Endothelial cell of umbilical vein (primary cell): ENCODE measurements around the gene TADA1. TPM values are rescaled to one million over a fixed set of nuclear protein-coding genes. Genes with fewer than 3 reads are reported as not detected.

Source experiments
- BruUV-seq: library from RNA; stranded (reverse); fragments of 400-500 nt; replicated peaks from 2 replicates; lab custom pipeline; 2021; lab: Mats Ljungman, UMichigan
- CTCF ChIA-PET: fragments of 300-600, 350-600 bp; sonication (Branson Sonifier 250); formaldehyde crosslinking; loops from one replicate; lab custom pipeline; 2021; ENCODE audit warnings: antibody characterized with exemption, inconsistent platforms; lab: Charles Lee
- POLR2A ChIA-PET: fragments of 300-600, 350-600 bp; sonication (Branson Sonifier 250); formaldehyde crosslinking; loops from one replicate; lab custom pipeline; 2021; ENCODE audit warnings: antibody characterized with exemption, inconsistent platforms; lab: Charles Lee
- DNase-seq: peaks from one replicate; pipeline ENCODE4 v3.0.0-alpha.2; 2011; ENCODE audit warnings: low read depth, low spot score
- FAIRE-seq: peaks from 2 replicates; lab custom pipeline; 2011; peaks lifted over from hg19 to GRCh38; lab: Jason Lieb, UNC
- H2AFZ ChIP-seq: 2 replicates; pipeline ENCODE4 v1.6.0; 2012; ENCODE audit warnings: low read depth, low read length, control low read depth, inconsistent platforms
- H3K27ac ChIP-seq: 2 replicates; pipeline ENCODE4 v1.5.1; 2011; ENCODE audit warnings: low read depth, mild to moderate bottlenecking, control low read depth, low read length, moderate library complexity; ENCODE audit not compliant: insufficient read depth
- H3K27me3 ChIP-seq, 2 experiments: 2 replicates each; pipeline versions ENCODE4 v1.6.0 to v1.6.1; 2011; ENCODE audit warnings: low read length in 2 of 2, mixed read lengths in 1 of 2; ENCODE audit not compliant: control insufficient read depth in 2 of 2, insufficient read depth in 2 of 2
- H3K36me3 ChIP-seq, 2 experiments: 2 replicates in 1 of 2; 3 replicates in 1 of 2; pipeline ENCODE4 v1.5.1; 2011; ENCODE audit warnings: low read length in 2 of 2, mild to moderate bottlenecking in 1 of 2, moderate library complexity in 1 of 2; ENCODE audit not compliant: control insufficient read depth in 2 of 2, insufficient read depth in 2 of 2; ENCODE audit errors: extremely low read depth in 1 of 2
- H3K4me1 ChIP-seq: 3 replicates; pipeline ENCODE4 v1.5.1; 2011; ENCODE audit warnings: mild to moderate bottlenecking, low read length; ENCODE audit not compliant: control insufficient read depth, insufficient read depth; ENCODE audit errors: extremely low read depth
- H3K4me2 ChIP-seq: 2 replicates; pipeline ENCODE4 v1.6.1; 2011; ENCODE audit warnings: low read length, control low read depth, mixed read lengths; ENCODE audit not compliant: insufficient read depth
- H3K4me3 ChIP-seq, 3 experiments: fragments of 200-600 bp in 1 of 3; sonication (generic), shearing (Covaris generic) in 1 of 3; replicated peaks in 1 of 3; 2 replicates each; pipeline ENCODE4 v1.5.1; 2011 to 2016; ENCODE audit warnings: control low read depth in 3 of 3, low read length in 3 of 3, mild to moderate bottlenecking in 2 of 3, inconsistent platforms in 1 of 3, low read depth in 1 of 3, moderate library complexity in 1 of 3; ENCODE audit not compliant: insufficient read depth in 1 of 3
- H3K79me2 ChIP-seq: 2 replicates; pipeline ENCODE4 v1.6.0; 2012; ENCODE audit warnings: low read length, inconsistent platforms; ENCODE audit not compliant: control insufficient read depth, insufficient read depth
- H3K9ac ChIP-seq: replicated peaks from 2 replicates; pipeline ENCODE3; 2011; ENCODE audit warnings: low read length, control low read depth; ENCODE audit not compliant: insufficient read depth; ENCODE audit errors: extremely low read depth
- H3K9me1 ChIP-seq: replicated peaks from 3 replicates; pipeline ENCODE4 v1.6.0; 2011; ENCODE audit warnings: mild to moderate bottlenecking, low read length; ENCODE audit not compliant: control insufficient read depth, insufficient read depth; ENCODE audit errors: extremely low read depth
- H3K9me3 ChIP-seq: replicated peaks from 2 replicates; pipeline ENCODE4 v1.5.1; 2012; ENCODE audit warnings: low read length, inconsistent platforms; ENCODE audit not compliant: control insufficient read depth, insufficient read depth
- H4K20me1 ChIP-seq: replicated peaks from 2 replicates; pipeline ENCODE3; 2011; ENCODE audit warnings: mild to moderate bottlenecking, low read length; ENCODE audit not compliant: control insufficient read depth, insufficient read depth; ENCODE audit errors: extremely low read depth
- CTCF ChIP-seq, 2 donors: IDR thresholded peaks; 1 replicate in 1 of 2; 2 replicates in 1 of 2; pipeline ENCODE4 v1.5.1; 2011; ENCODE audit warnings: low read length in 2 of 2, mild to moderate bottlenecking in 2 of 2, moderate library complexity in 2 of 2, control low read depth in 1 of 2, inconsistent platforms in 1 of 2, low read depth in 1 of 2; ENCODE audit not compliant: insufficient read depth in 1 of 2; ENCODE audit errors: extremely low read depth in 1 of 2
- EZH2 ChIP-seq: IDR thresholded peaks from 2 replicates; pipeline ENCODE4 v1.6.1; 2012; ENCODE audit warnings: borderline replicate concordance, low read depth, mild to moderate bottlenecking, moderate library complexity, low read length, inconsistent platforms; ENCODE audit not compliant: severe bottlenecking
- FOS ChIP-seq: IDR thresholded peaks from 2 replicates; pipeline ENCODE4 v1.6.1; 2011; ENCODE audit warnings: mild to moderate bottlenecking, low read length, moderate library complexity, borderline replicate concordance; ENCODE audit not compliant: insufficient read depth
- GATA2 ChIP-seq: IDR thresholded peaks from 2 replicates; pipeline ENCODE4 v1.7.0; 2011; ENCODE audit warnings: low read depth, mild to moderate bottlenecking, moderate library complexity, mixed read lengths, low read length; ENCODE audit not compliant: insufficient read length, insufficient read depth
- JUN ChIP-seq: IDR thresholded peaks from 2 replicates; pipeline ENCODE4 v1.6.1; 2011; ENCODE audit warnings: borderline replicate concordance, low read depth; ENCODE audit not compliant: insufficient read length, insufficient read depth
- MAX ChIP-seq: IDR thresholded peaks from 2 replicates; pipeline ENCODE4 v1.6.1; 2011; ENCODE audit not compliant: insufficient read depth, insufficient read length
- MYC ChIP-seq: IDR thresholded peaks from one replicate; pipeline ENCODE4 v1.6.1; 2011; ENCODE audit warnings: mild to moderate bottlenecking, low read depth, low read length
- POLR2A ChIP-seq: IDR thresholded peaks from 2 replicates; pipeline ENCODE4 v1.6.1; 2012; ENCODE audit warnings: low read depth, mild to moderate bottlenecking, control low read depth, low read length
- POLR2AphosphoS5 ChIP-seq: IDR thresholded peaks from 2 replicates; pipeline ENCODE4 v1.6.1; 2012; ENCODE audit warnings: low read depth, mild to moderate bottlenecking, control low read depth, low read length, moderate library complexity; ENCODE audit not compliant: insufficient read depth
- dilution Hi-C: fragments of 300-500 bp; cut with MboI; formaldehyde crosslinking; loops from one replicate; pipeline ENCODE4 v1.15.0; 2019; ENCODE audit warnings: low sequenced_read_pairs; ENCODE audit not compliant: extremely low pct_ligation_motif_present
- intact Hi-C: fragments of 100-400 bp; cut with micrococcal nuclease; formaldehyde crosslinking; loops from one replicate; pipeline ENCODE4 v1.10.0; 2022
- polyA plus RNA-seq, 4 experiments: library from polyadenylated mRNA; depleted of rRNA in 3 of 4; stranded (reverse) in 3 of 4; unstranded in 1 of 4; fragments of >200 nt; gene quantifications; 2 replicates each; pipeline versions ENCODE4 v1.2.1 to v1.2.3, GENCODE V29; 2011 to 2012; ENCODE audit warnings: missing spikeins in 1 of 4
- total RNA-seq: library from RNA; stranded (reverse); gene quantifications from 2 replicates; pipeline ENCODE4 v1.2.3, GENCODE V29; 2021

The TADA1 gene
- total and polyA plus RNA-seq, 2 donors (not counting 3 experiments of a cell fraction or from before 2014, with no cell fraction given), result 7.0 to 7.9 TPM

GRCh38 chr1:166838766-166839599, 37.1 kb downstream of the TADA1 start, which contains the start of gene POGK:
POGK (plus strand) TSS chr1:166839475; CDS start chr1:166840957, 1,482 bp downstream.
- Histone ChIP-seq H3K27me3 (no peaks in the 10 kb centered on the region), H3K79me2 (peaks cover 31% of the 10 kb centered on the region), H3K4me3 (peak within 1 kb of the TSS; percentile 35 to 63 (median 54)), H3K4me1 (peaks cover 18% of the 10 kb centered on the region), H3K4me2 (peak within 1 kb of the TSS; percentile 84), H3K9ac (peak within 1 kb of the TSS; percentile 71), H4K20me1 (no peaks in the 10 kb centered on the region), H3K27ac (peak within 1 kb of the TSS; percentile 14), H3K36me3 (peaks cover 11 to 22% of the 10 kb centered on the region in 2 experiments), H2AFZ (peak within 1 kb of the TSS; percentile 81), H3K9me3 (no peaks in the 10 kb centered on the region), H3K9me1 (no peaks in the 10 kb centered on the region)
- intact Hi-C loops, result loop anchor here (1.0 to 5.0 kb wide), 2 partner anchors 37 to 1012 kb away; partner anchors contain the start of genes TADA1 and UCK2
- peak; percentile 79 for FAIRE-seq
- ChIA-PET CTCF (interaction anchor here (0.8 to 1.2 kb wide), 6 partner anchors 17 to 1581 kb away, joined by 3 to 6 read pairs (median 4); partner anchors contain the start of gene TADA1), POLR2A (interaction anchor here (0.8 kb wide), 1 partner anchor 37 kb away, joined by 3 read pairs; the partner anchor contains the start of gene TADA1)
- dilution Hi-C loops, result no loop called here
- peak; percentile 90 for DNase-seq
- TF ChIP-seq MAX, result peak; percentile 77
- TF ChIP-seq EZH2, result no peak
- TF ChIP-seq GATA2, result no peak
- TF ChIP-seq MYC, result peak; percentile 92
- TF ChIP-seq JUN, result no peak
- peak; percentile 81 for TF ChIP-seq POLR2A
- no peak for TF ChIP-seq CTCF (IDR thresholded peaks at IDR 0.05; ENCODE audit: extremely low read depth in 1 of 2, insufficient read depth in 1 of 2, low read depth in 1 of 2, low read length in 2 of 2)
- TF ChIP-seq FOS, result no peak
- TF ChIP-seq POLR2AphosphoS5, result peak; percentile 77
- no TSS peak for BruUV-seq
